Lower leg skin (tissue), 3 donors: ENCODE measurements around the gene DCDC2C.

Experiments
- CTCF ChIP-seq, 3 donors: fragments of 450-650 bp; IDR thresholded peaks; one replicate each; pipeline ENCODE4 v1.5.1; 2016; ENCODE audit warnings: antibody characterized with exemption in 3 of 3, mild to moderate bottlenecking in 3 of 3, moderate library complexity in 2 of 3
- POLR2A ChIP-seq, 2 donors: fragments of 450-650 bp; IDR thresholded peaks; one replicate each; pipeline ENCODE4 v1.6.1; 2016 to 2017; ENCODE audit warnings: antibody characterized with exemption in 2 of 2, mild to moderate bottlenecking in 1 of 2, moderate library complexity in 1 of 2

DNA sequence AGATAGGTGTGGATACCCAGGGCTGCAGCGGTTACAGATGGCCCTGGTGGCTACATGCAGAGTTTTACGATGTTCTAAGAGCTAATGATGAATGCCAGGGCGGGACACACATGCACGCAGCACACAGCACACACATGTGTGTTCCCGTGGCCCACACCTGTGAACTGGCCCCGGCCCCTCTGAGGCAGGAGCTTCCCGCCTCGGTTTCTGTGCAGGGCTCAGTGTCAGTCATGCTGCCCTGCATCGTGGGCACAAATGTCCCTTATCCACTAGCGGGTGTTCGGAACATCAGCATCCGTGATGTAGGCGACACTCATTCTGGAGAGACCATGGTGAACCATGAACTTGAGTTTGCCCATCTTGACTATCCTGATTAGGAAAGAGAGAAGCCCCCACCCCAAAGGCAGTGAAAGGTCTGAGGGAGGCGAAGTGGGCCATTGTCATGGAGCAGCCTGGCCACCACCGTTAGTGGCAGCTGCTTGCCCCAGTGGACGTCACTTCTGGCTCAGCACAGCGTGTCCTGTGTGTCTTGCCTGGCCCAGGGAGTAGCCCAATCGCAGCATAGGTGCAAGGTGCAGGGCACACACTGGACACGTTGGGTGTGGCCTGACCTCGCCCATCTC is 43.8 kb downstream of the DCDC2C start:
- TF ChIP-seq CTCF (IDR thresholded peaks at IDR 0.05) (no peak), POLR2A (IDR thresholded peaks at IDR 0.05) (no peak)
